Epithelial cell of esophagus (primary cell): ENCODE results near the gene IYD.

Source experiments
- DNase-seq: peaks from one replicate; pipeline ENCODE4 v3.0.0; 2010; ENCODE audit warnings: low read depth
- H3K4me3 ChIP-seq: 2 replicates; pipeline ENCODE4 v1.5.1; 2011; ENCODE audit warnings: mild to moderate bottlenecking, low read length, control low read depth
- CTCF ChIP-seq: IDR thresholded peaks from 2 replicates; pipeline ENCODE4 v1.5.1; 2011; ENCODE audit warnings: low read depth, mild to moderate bottlenecking, low read length, control low read depth, inconsistent platforms; ENCODE audit not compliant: insufficient read depth; ENCODE audit errors: missing control alignments

IYD gene

GRCh38 chr6:150409576-150410066 lies 40.8 kb downstream of the IYD start:
- DNase-seq: no peak
- TF ChIP-seq CTCF: no peak
- H3K4me3 ChIP-seq: no peak overlapping the region

- TF ChIP-seq CTCF: no peak
- DNase-seq: no peak
- no peak overlapping the region for H3K4me3 ChIP-seq
Measured at GRCh38 chr6:150410399-150410798, 41.6 kb downstream of the IYD start.

- no peak overlapping the region for H3K4me3 ChIP-seq
- TF ChIP-seq CTCF: no peak
- DNase-seq: peak; percentile 29
Measured at GRCh38 chr6:150410906-150411305, 42.1 kb downstream of the IYD start.

GRCh38 chr6:150412221-150412620 lies 43.4 kb downstream of the IYD start:
- no peak for DNase-seq
- no peak for TF ChIP-seq CTCF
- no peak overlapping the region for H3K4me3 ChIP-seq

- no peak for TF ChIP-seq CTCF
- no peak for DNase-seq
Measured at GRCh38 chr6:150413198-150413597, 44.4 kb downstream of the IYD start.

GRCh38 chr6:150413781-150414281 lies 45.0 kb downstream of the IYD start:
- no peak overlapping the region for H3K4me3 ChIP-seq
- no peak for TF ChIP-seq CTCF
- DNase-seq: no peak

More at GRCh38 chr6:150413198-150413597, 44.4 kb downstream of the IYD start:
- no peak overlapping the region for H3K4me3 ChIP-seq

- no peak overlapping the region for H3K4me3 ChIP-seq
- TF ChIP-seq CTCF: no peak
- DNase-seq: peak; percentile 52
Measured at GRCh38 chr6:150416128-150416527, 47.3 kb downstream of the IYD start.
